ENCODE results near the gene DDOST. TPM values are rescaled to one million over a fixed set of nuclear protein-coding genes. Genes with fewer than 3 reads are reported as not detected.

Gene DDOST
- polyA plus RNA-seq, 2 of the 4 experiments (the other 2 are of a cell fraction) = 158 to 231 TPM

DNA sequence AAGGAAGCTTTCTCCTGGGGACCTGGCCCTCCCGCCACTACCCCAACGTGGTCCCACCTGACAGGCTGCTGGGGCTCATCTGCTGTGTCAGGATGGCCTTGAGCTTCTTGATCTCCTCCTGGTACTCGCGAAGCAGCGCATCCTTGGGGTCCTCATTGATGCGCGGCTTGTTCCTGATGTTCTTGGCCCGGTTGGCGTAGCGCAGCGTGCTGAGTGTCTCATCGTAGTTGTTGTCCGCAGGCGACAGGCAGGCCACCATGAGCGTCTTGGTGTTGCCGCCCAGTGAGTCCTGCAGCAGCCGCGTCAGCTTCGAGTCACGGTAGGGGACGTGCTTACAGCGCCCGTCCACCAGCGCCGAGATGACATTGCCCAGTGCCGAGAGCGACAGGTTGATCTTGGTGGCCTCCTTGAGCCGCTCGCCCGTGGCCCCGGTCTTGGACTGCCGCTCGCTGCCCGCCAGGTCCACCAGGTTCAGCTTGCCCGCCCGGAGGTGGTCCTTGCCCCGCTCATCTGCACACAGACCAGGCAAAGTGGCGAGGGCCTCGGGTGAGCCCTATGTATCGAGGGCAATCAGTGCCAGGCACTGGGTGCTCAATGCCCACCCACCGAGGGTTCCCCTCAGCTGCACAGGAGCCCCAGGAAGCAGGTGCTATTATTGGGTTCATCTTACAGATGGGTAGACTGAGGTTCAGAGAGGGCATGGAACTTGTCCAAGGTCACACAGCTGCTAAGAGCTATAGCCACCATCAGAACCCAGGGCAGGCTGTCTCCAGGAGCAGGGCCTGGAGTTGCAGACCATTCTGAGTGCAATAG is 43.4 kb upstream of the DDOST start:
- CTCF ChIA-PET = interaction anchor here (1.4 to 1.6 kb wide), 2 partner anchors 8 to 491 kb away, joined by 4 to 6 read pairs; no protein-coding TSS in a partner anchor
- WGBS (ENCODE audit: missing lambda C conversion rate) = 98% methylated on average over 17 of the region's 41 CpGs
- DNase-seq (ENCODE audit: low read depth in 1 of 2, low spot score in 1 of 2) (no peak), FAIRE-seq (no peak), ATAC-seq (no peak)
- H3K4me2 ChIP-seq = no peak overlapping the region
- POLR2A ChIA-PET = no interaction called here
- H3K27ac ChIP-seq = no peak overlapping the region
- no peaks in the 10 kb centered on the region for H3K4me1 ChIP-seq
- no peaks in the 10 kb centered on the region for H3K9me3 ChIP-seq
- H3K4me3 ChIP-seq = no peak overlapping the region
- TF ChIP-seq, protein P1, sequence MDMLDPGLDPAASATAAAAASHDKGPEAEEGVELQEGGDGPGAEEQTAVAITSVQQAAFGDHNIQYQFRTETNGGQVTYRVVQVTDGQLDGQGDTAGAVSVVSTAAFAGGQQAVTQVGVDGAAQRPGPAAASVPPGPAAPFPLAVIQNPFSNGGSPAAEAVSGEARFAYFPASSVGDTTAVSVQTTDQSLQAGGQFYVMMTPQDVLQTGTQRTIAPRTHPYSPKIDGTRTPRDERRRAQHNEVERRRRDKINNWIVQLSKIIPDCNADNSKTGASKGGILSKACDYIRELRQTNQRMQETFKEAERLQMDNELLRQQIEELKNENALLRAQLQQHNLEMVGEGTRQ (IDR thresholded peaks at IDR 0.05) = no peak
- TF ChIP-seq, protein P2, sequence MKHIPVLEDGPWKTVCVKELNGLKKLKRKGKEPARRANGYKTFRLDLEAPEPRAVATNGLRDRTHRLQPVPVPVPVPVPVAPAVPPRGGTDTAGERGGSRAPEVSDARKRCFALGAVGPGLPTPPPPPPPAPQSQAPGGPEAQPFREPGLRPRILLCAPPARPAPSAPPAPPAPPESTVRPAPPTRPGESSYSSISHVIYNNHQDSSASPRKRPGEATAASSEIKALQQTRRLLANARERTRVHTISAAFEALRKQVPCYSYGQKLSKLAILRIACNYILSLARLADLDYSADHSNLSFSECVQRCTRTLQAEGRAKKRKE (CRISPR knock-in tag; IDR thresholded peaks at IDR 0.05; ENCODE audit: low read depth) = no peak
- TF ChIP-seq GATA3 (IDR thresholded peaks at IDR 0.05; ENCODE audit: borderline replicate concordance) = no peak
- TF ChIP-seq FOSL2 (IDR thresholded peaks at IDR 0.05) = no peak
- TF ChIP-seq FOSL2 (CRISPR knock-in tag; IDR thresholded peaks at IDR 0.05) = no peak
- TF ChIP-seq JUNB (IDR thresholded peaks at IDR 0.05) = no peak
- TF ChIP-seq CHD2 (IDR thresholded peaks at IDR 0.05; ENCODE audit: low read length, partially characterized antibody) = no peak
- TF ChIP-seq CBX8 (IDR thresholded peaks at IDR 0.05) = no peak

DNA sequence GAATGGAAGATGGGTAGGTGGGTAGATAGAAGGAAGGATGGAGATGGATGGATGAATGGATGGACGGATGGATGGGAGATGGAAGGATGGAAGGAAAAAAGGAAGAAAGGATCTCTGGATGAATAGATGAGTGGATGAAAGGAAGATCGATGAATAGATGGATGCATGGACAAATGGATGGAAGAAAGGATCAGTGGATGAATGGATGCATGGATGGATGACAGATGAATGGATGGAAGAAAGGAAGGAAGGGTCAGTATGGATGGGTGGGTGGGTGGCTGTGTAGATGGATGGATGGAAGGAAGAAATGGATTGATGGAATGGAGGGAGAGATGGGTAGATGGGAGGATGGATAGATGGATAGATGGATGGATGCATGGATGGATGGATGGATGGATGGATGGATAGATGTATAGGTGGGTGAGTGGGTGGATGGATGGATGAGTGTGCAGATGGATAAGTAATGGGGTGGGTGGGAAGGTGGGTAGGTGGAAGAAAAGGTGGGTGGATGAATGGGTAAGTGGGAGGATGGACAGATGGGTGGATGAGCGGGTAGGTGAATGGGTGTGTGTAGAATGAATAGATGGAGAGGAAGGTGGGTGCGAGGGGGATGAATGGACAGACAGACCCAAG is 42.1 kb upstream of the DDOST start:
- no peak for DNase-seq (ENCODE audit: low read depth in 1 of 2, low spot score in 1 of 2)
- Histone ChIP-seq H3K4me2 (no peak overlapping the region), H3K9me3 (no peaks in the 10 kb centered on the region), H3K27ac (no peak overlapping the region), H3K4me3 (no peak overlapping the region), H3K4me1 (peaks cover 11% of the 10 kb centered on the region)
- no peak for ATAC-seq
- WGBS (ENCODE audit: missing lambda C conversion rate) = 93% methylated on average over 4 of the region's 4 CpGs
- ChIA-PET POLR2A (no interaction called here), CTCF (interaction anchor here (1.1 to 1.7 kb wide), 4 partner anchors 10 to 492 kb away, joined by 3 to 6 read pairs (median 4); partner anchors contain the start of gene SH2D5)
- no peak for FAIRE-seq
- TF ChIP-seq, protein P1 (IDR thresholded peaks at IDR 0.05) = no peak
- no peak for TF ChIP-seq HOXB13 (CRISPR knock-in tag; IDR thresholded peaks at IDR 0.05; ENCODE audit: low read depth)
- TF ChIP-seq BHLHE40 (IDR thresholded peaks at IDR 0.05; ENCODE audit: low read depth, low read length) = no peak
- TF ChIP-seq TP53 (CRISPR knock-in tag; IDR thresholded peaks at IDR 0.05) = no peak
- no peak for TF ChIP-seq SMC3 (IDR thresholded peaks at IDR 0.05)
- TF ChIP-seq GATA3 (IDR thresholded peaks at IDR 0.05; ENCODE audit: borderline replicate concordance) = no peak
- no peak for TF ChIP-seq KDM1A (IDR thresholded peaks at IDR 0.05; ENCODE audit: low read depth)
- no peak for TF ChIP-seq NFE2L2 (conservative IDR thresholded peaks at IDR 0.05; ENCODE audit: low read length)
- no peak for TF ChIP-seq FOSB (CRISPR knock-in tag; IDR thresholded peaks at IDR 0.05)
- TF ChIP-seq RARB (CRISPR knock-in tag; IDR thresholded peaks at IDR 0.05) = no peak
- no peak for TF ChIP-seq CHD2 (IDR thresholded peaks at IDR 0.05; ENCODE audit: low read length, partially characterized antibody)
- TF ChIP-seq PHF8 (IDR thresholded peaks at IDR 0.05; ENCODE audit: borderline replicate concordance, low read depth) = no peak
- no peak for TF ChIP-seq RNF2 (IDR thresholded peaks at IDR 0.05; ENCODE audit: borderline replicate concordance, low read depth)
- TF ChIP-seq, protein P3, sequence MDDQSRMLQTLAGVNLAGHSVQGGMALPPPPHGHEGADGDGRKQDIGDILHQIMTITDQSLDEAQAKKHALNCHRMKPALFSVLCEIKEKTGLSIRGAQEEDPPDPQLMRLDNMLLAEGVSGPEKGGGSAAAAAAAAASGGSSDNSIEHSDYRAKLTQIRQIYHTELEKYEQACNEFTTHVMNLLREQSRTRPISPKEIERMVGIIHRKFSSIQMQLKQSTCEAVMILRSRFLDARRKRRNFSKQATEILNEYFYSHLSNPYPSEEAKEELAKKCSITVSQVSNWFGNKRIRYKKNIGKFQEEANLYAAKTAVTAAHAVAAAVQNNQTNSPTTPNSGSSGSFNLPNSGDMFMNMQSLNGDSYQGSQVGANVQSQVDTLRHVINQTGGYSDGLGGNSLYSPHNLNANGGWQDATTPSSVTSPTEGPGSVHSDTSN (IDR thresholded peaks at IDR 0.05) = no peak
- no peak for TF ChIP-seq EHF (CRISPR knock-in tag; IDR thresholded peaks at IDR 0.05)
- TF ChIP-seq, protein P4, sequence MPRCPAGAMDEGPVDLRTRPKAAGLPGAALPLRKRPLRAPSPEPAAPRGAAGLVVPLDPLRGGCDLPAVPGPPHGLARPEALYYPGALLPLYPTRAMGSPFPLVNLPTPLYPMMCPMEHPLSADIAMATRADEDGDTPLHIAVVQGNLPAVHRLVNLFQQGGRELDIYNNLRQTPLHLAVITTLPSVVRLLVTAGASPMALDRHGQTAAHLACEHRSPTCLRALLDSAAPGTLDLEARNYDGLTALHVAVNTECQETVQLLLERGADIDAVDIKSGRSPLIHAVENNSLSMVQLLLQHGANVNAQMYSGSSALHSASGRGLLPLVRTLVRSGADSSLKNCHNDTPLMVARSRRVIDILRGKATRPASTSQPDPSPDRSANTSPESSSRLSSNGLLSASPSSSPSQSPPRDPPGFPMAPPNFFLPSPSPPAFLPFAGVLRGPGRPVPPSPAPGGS (IDR thresholded peaks at IDR 0.05) = no peak
- TF ChIP-seq NR3C1 (IDR thresholded peaks at IDR 0.05) = no peak
- TF ChIP-seq ZSCAN20 (CRISPR knock-in tag; IDR thresholded peaks at IDR 0.05) = no peak

Measured in A549 (cell line).